Measurements from ENCODE around the gene TATDN2.
"Not testable (repeated sequence)": the region's sequence is repeated elsewhere in the genome, so short reads cannot be mapped to it uniquely, and the experiment has no call there.

The TATDN2 gene

GRCh38 chr3:10290481-10291176 lies 42.4 kb downstream of the TATDN2 start:
- DNase-seq (ENCODE audit: low read depth in 2 of 2): no peak

GRCh38 chr3:10291641-10292040 lies 43.4 kb downstream of the TATDN2 start:
- no peak for DNase-seq (ENCODE audit: low read depth in 2 of 2)

GRCh38 chr3:10292505-10293419 lies 44.5 kb downstream of the TATDN2 start, which contains the start of gene GHRL:
TSS of gene GHRL (minus strand) at chr3:10292947. CDS start at chr3:10290180, 2,767 bp downstream.
- DNase-seq (ENCODE audit: low read depth in 2 of 2): no peak

GRCh38 chr3:10294030-10294586 lies 45.8 kb downstream of the TATDN2 start:
- no peak for DNase-seq (ENCODE audit: low read depth in 2 of 2)

GRCh38 chr3:10298064-10298463 lies 49.8 kb downstream of the TATDN2 start:
- DNase-seq (ENCODE audit: low read depth in 2 of 2): not testable (repeated sequence)

GRCh38 chr3:10299175-10299574 lies 50.9 kb downstream of the TATDN2 start:
- no peak for DNase-seq (ENCODE audit: low read depth in 2 of 2)

GRCh38 chr3:10299679-10300078 lies 51.4 kb downstream of the TATDN2 start:
- no peak for DNase-seq (ENCODE audit: low read depth in 2 of 2)

- no peak for DNase-seq (ENCODE audit: low read depth in 2 of 2)
These were observed 51.8 kb downstream of the TATDN2 start for GRCh38 chr3:10300087-10300486.

GRCh38 chr3:10303105-10303504 lies 54.8 kb downstream of the TATDN2 start:
- no peak for DNase-seq (ENCODE audit: low read depth in 2 of 2)

- no peak for DNase-seq (ENCODE audit: low read depth in 2 of 2)
These were observed 55.5 kb downstream of the TATDN2 start for GRCh38 chr3:10303785-10304184.

- DNase-seq (ENCODE audit: low read depth in 2 of 2): no peak
These were observed 56.6 kb downstream of the TATDN2 start for GRCh38 chr3:10304905-10305304.

- no peak for DNase-seq (ENCODE audit: low read depth in 2 of 2)
These were observed 57.2 kb downstream of the TATDN2 start for GRCh38 chr3:10305331-10305902.

- DNase-seq (ENCODE audit: low read depth in 2 of 2): no peak
These were observed 57.9 kb downstream of the TATDN2 start for GRCh38 chr3:10306156-10306555.

GRCh38 chr3:10308678-10309077 lies 60.4 kb downstream of the TATDN2 start:
- DNase-seq (ENCODE audit: low read depth in 2 of 2): no peak

- DNase-seq (ENCODE audit: low read depth in 2 of 2): no peak
These were observed 61.5 kb downstream of the TATDN2 start for GRCh38 chr3:10309736-10310135.

GRCh38 chr3:10310578-10310977 lies 62.3 kb downstream of the TATDN2 start:
- DNase-seq (ENCODE audit: low read depth in 2 of 2): no peak

GRCh38 chr3:10311710-10312109 lies 63.5 kb downstream of the TATDN2 start:
- no peak for DNase-seq (ENCODE audit: low read depth in 2 of 2)

- no peak for DNase-seq (ENCODE audit: low read depth in 2 of 2)
These were observed 64.1 kb downstream of the TATDN2 start for GRCh38 chr3:10312391-10312790.

- no peak for DNase-seq (ENCODE audit: low read depth in 2 of 2)
These were observed 64.6 kb downstream of the TATDN2 start for GRCh38 chr3:10312861-10313260.

GRCh38 chr3:10315101-10315500 lies 66.8 kb downstream of the TATDN2 start:
- DNase-seq (ENCODE audit: low read depth in 2 of 2): no peak

GRCh38 chr3:10315771-10316344 lies 67.6 kb downstream of the TATDN2 start:
- DNase-seq (ENCODE audit: low read depth in 2 of 2): no peak
